Effector CD8-positive, alpha-beta T cell (primary cell): ENCODE results near the gene CRYL1.
"Not testable (repeated sequence)": the region's sequence is repeated elsewhere in the genome, so short reads cannot be mapped to it uniquely, and the experiment has no call there.

Source experiments
- DNase-seq: peaks from one replicate; lab custom pipeline; 2025; lab: John Stamatoyannopoulos, UW

The CRYL1 gene

DNA sequence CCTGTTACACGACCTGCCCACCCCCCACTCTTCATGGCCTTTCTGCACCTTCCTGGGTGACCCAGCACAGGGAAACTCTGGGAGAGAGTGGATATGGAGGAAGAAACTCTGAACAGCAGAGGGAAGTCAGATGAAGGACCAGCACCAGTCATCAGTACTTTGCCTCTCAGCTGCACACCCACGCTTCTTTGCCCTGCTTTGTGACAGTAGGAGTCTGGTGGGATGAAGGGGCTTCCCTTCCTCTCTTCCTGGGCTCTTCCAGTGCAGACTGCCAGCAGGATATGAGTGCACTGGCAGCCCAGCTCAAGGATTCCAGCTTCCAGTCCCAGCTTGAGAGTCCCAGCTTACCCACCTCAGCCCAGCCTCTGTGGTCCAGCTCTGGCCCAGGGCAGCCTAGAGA is 68.9 kb downstream of the CRYL1 start:
- no peak for DNase-seq

DNA sequence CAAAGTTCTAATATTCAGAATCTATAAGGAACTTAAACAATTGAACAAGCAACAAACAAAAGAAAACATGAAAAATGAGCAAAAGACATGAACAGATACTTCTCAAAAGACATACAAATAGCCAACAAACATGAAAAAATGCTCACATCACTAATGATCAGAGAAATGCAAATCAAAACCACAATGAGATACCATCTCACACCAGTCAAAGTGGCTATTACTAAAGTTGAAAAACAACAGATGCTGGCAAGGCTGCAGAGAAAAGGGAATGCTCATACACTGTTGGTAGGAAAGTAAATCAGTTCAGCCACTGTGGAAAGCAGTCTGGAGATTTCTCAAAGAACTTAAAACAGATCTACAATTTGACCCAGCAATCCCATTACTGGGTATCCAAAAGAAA is 74.3 kb downstream of the CRYL1 start:
- DNase-seq, result no peak

DNA sequence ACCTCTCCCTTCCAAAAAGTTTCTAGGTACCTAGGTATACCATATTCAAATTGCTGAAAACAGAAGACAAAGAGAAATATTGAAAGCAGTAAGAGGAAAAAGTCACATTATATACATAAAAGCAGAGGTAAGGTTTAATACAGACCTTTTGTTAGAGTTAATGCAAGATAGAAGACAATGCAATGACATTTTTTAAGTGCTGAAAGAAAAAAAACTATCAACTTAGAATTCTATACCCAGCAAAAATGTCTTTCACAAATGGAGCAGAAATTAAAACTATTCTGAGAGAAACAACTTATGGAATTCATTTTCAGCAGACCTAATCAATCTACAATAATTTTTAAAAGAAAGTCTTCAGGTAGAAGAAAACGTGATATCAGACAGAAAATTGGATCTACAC is 77.2 kb downstream of the CRYL1 start:
- DNase-seq, result no peak

DNA sequence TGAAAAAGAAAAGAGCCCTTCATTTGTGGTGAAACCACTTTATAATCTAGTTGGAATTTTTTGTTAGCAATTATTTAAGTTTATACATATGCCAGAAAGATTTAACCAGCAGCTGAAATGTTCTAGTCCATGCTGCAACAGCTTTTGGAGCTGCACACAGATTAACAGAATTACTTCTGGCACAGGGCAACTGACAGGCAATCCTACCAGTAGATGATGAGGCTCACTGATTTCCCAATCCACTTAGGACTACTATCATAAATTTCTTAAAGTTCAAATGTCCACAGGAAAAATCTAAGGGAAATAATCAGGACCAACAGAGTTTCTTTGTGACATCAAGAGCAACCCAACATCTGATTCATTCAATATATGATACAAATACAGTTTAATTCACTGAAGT is 78.8 kb downstream of the CRYL1 start:
- DNase-seq, result no peak

DNA sequence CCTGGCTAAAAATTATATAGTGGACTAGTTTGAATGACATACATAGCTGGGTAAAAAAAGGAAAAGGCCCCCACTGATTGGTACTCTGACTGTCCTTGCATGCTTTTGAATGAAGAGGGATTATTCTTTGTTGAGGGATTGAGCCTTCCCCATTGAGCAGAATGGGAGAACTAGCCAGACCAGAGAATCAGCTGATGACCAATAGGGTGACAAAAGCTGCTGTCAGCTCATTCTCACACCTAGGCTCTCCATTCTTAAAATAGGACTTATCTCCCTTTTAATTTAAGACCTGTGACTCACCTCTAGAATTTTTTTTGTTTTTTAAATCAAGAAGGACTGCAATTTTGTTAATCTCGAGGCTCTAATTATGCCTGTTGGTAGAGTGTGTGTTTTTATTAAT is 79.3 kb downstream of the CRYL1 start:
- no peak for DNase-seq

DNA sequence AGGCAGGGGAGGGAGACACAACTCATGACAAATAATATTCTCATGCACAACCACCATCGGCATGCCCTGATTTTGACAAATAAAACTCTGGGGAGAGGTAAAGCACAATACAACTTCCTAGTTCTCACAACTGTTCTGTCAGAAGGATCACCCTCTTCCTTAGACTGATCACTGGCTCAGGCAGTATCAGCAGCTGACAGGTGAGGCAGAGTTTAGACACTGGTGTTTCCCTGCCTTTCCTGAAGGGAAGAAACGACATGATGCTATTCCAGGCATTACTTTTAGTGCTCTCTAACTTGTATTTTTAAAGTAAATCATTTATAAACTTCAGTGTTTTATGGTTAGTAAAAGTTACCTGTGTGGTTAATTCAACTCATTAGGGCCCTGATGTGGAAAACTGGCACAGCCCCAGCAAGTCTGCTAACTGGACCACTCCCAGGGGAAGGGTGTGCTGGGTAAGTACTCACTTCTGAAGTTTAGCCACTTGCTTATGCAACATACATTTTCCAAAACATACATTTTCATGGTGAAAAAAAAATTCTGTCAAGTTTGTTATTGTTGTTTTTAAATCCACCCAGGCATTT is 82.8 kb downstream of the CRYL1 start:
- DNase-seq, result no peak

DNA sequence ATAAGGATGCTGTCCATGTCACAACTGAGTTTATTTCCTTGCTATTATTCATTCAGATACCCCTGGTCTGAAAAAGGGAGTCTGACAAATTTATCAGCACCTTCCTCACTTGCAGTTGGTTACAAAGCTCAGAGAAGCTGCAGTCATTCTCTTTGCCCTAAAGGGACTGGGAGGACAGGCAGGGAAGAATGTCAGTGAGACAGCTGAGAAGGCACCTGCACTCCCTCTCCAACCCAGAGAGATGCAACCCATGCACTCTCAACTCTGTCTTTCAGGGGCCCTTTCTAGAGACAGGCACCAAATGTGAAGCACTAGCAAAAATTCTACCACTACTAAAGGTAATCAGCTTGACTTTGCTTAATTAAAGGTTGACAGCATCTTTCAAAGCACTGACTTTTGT is 83.3 kb downstream of the CRYL1 start:
- DNase-seq, result no peak

DNA sequence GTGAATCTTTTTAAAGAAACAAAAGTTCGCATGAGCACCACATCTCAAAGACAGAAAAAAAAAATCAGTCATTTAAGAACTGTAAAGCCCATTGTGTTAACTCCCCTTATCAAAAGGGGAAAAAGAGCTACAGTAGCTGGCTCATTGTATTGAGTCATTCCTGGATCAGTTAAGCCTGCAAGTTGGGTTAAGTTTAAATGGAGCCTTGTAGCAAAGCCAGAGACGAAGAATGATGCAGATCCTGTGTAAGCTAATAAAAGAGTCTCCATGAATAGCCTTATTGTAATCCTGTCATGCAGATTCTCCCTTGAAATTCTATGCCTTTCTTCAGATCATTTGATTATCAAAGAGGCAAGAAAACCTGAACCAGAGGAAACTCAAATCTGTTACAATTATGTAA is 83.8 kb downstream of the CRYL1 start:
- no peak for DNase-seq

DNA sequence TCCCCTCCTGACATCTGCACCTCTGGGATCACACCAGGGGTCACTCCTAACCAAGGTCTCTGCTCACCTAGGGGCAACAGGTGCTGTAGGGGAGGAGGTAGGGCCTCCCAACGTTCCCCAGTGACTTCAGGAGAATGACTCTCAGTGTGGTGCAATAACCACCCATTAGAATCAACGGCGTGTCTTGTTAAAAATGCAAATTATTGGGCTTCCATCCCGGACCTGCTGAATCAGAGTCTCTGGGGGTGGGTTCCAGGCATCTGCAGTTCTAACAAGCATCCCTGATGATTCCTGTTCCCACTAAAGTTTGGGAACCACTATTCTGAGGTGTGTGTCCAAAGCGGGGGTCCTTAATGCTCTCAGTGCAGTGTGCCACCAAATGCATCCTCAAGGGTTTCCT is 84.6 kb downstream of the CRYL1 start:
- no peak for DNase-seq

DNA sequence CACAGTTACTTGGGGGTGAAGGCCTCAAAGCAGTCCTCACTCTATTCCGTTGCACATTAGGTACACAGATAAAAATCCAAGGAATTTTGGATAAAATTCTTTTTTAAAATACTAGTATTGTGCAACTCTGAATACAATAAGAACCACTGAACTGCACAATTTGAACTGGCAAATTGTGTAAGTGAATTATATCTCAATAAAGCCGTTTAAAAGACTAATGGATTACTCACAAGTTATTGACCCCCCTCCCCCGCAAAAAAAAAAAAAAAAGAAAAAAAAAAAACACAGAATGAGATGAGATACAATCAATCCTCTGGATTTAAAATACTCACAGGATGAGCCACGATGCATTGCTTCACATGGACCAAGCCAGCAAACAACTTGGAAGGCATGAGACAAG is 86.4 kb downstream of the CRYL1 start:
- no peak for DNase-seq

DNA sequence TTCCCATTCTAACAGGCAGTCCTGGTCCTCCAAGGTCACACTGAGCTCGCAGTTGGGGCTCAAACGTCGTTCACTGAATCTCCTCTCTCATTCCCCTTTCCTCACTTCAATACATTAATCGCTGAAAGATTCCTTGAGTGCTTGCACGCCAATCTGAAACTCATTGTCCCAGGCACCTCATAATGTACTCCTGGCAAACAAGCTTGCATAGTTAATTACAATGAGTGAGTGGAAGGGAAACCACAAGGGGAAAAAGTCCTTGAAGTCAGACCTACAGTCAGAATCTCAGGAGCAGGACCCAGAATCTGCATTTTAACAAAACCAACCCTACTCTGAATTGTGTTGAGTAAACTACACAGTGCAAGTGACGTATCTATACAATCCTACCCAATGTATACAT is 86.9 kb downstream of the CRYL1 start:
- DNase-seq, result no peak

DNA sequence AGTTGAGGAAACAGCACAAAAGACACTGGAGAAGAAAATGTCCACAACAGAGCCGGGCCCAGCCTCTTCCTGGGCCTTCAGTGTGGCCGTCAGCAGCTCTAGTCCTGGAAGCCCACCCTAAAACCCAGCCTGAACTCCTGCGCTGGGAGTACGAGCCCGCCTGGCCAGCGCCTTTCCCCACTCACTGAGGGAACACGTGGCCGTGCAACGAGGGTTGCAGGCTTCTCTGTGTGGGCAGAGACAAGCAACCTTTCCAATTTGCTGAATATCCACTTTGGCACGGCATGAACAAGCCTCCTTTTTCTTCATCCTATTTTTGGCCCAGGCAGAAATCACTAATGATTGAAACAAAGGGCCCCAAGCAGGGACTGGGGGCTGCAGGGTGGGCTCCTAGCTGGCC is 89.2 kb downstream of the CRYL1 start:
- no peak for DNase-seq

DNA sequence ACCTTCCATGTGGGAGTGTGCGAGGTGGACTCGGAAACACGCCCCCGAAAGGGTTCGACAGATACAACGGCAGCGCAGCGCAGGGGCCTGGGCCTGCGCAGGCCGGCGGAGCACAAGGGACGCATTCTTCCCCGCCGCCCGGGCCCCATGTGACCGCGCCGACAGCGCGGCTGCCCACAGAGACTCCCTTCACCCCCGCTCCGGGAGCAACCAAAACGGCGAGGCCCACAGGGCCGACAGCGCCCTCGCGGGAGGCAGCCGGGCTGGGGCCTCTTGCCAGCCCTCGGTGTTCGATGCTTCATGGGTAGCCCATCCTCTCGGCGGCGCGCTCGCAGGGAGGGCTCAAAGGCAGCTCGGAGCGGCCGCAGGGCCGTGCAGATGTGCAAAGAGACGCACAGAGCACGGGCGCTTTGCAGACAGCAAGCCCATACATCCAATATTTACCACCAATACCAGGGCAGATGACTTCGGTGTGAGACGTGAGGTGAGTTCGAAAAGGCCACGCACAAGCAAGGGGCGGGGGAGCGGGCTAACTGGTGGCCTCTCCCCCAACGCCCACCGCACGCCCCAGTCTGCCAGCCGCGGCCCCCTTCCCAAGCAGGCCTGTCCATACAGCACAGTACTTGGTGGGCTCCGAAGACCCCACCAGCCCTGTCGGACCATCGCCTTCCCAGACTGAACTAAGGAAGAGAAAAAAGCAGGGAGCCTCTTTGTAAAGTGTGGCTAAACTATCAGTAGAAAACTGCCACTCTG is 89.9 kb downstream of the CRYL1 start:
- no peak for DNase-seq

DNA sequence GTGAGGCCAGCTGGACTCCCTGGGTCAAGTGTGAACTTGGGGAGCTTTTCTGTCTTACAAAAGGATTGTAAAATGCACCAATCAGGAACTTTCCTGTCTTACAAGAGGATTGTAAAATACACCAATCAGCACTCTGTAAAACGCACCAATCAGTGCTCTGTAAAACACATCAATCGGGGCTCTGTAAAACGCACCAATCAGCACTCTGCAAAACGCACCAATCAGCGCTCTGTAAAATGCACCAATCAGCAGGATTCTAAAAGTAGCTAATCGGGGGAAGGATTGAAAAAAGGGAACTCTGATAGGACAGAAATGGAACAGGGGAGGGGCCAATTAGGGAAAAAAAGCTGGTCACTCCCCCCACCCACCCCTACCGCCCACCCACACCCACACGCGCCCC is 91.4 kb downstream of the CRYL1 start:
- not testable (repeated sequence) for DNase-seq

DNA sequence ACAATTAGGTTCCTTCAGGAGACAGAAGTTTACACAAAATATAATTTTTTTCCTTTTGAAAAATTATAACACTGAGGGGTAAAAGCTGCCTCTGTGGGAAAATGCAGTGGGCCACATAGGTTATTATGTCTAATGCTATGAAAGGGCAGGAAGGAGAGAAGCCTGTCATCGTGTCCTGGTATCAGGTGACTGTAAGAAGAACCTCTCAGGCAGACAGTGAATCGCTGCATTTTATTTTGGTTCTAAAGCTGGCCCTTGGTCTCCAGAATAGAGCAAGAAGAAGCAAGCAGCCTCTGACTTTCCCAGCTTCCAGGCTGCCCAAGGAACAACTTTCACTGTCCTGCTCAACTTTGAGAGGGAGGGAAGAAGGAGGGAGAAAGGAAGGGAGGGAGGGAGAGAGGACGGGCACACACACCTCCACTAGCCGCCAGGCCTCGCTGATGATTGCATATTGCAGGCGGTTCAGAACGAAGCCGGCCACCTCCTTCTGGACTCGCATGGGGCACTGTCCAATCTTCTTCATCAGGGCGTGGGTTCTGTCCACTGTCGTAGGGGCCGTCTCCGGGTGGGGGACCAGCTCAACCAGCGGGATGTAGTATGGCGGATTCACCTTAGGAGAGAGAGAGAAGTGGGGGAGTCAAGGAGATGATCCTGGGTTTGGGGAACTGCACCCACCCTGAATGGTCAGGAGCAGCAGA is 93.8 kb downstream of the CRYL1 start:
- no peak for DNase-seq

DNA sequence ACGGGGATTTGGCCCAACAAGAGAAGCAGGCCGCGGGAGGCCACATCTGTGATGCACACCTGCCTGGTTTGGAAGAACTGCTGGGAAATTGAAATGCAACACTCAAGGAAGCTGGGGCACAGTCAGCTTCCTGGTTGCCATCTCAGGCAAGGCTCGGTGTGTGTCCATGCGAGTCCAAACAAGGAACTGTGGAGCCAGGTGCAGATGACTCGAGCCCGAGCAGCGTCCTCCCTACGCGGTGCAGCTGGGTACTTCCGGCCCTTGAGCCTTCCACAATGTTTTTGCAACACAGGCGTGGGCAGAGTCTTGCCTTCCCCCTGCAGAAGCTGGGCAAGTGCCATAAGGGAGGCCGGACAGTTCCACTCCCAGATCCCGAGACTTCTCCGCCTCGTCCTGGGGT is 94.6 kb downstream of the CRYL1 start:
- no peak for DNase-seq

DNA sequence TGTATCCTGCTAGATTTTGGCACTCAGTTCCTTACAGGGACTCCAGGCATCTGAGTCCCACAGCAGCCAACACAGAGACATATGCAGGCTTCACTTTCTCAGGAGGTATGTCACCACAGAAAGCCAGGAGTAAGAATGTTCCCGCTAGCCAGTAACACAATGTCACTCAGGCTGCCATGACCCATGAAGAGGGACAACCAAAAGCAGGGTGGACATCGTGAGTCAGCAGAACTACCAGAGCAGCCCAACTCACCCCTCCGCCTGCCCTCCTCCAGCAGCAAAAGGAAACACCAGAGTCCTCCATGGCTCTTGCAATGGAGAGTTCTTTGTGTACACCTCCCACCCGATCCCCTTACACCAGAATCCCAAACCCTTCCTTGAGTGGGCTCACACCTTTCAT is 95.4 kb downstream of the CRYL1 start:
- no peak for DNase-seq

DNA sequence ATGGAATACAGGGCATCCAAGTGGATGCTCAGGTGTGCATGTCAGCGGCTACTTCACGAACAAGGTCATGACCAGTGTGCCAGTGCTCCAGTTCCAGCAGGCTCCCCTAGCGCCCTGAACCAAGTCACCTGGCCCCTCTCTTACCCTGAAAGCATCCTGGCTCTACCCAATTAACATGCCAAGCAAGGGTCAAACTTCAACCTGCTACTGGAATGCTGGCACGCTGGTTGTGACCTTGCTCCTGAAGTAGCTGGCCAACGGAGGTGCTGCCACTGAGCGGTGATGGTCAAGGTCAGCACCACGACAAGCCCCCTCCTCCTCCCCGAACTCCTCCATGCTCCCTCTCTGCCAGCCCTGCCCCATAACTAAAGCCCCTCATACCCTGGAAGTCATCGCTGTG is 96.0 kb downstream of the CRYL1 start:
- DNase-seq, result no peak

DNA sequence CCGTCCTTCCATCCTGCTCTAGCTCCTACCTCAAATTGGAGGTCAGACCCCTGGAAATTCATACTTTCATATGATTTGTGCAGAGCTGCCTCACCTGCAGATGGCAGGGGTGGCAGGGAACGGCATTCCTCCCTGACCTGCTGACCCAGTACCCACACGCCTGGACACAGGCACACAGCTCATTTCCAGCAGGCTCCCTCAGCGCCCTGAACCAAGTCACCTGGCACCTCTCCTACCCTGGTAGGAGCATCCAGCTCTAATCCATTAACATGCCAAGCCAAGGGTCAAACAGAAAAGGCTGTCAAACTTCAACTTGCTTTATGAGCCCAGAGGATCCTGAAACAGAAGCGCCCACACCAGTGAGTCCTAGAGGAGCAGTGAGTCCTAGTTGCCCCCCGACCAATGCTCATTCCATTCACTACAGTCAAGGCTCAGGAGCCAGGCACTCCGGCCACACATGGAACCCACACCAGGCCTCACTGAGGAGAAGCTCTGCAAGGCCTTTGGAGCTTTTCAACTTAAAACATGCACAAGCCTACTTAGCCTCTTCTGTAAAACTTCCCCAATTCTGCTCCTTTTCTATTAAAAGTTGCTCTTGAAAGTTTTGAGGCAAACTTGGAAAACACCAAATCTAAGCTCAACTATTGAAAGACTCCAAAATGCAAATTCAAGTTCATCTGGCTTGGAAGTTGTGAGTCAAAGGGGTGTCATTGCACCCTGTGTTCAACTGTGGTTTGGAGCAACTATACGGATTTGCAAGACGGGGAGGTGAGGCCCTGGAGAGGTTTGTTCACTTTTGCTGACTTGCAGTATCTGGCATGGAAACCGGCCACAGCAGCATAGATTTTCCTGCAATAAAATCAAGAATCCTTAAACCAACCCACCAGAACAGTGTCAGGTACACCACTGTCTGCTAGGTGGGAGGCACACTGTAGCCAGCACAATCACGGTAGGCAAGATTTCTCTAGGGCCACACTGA is 96.7 kb downstream of the CRYL1 start:
- DNase-seq, result no peak

DNA sequence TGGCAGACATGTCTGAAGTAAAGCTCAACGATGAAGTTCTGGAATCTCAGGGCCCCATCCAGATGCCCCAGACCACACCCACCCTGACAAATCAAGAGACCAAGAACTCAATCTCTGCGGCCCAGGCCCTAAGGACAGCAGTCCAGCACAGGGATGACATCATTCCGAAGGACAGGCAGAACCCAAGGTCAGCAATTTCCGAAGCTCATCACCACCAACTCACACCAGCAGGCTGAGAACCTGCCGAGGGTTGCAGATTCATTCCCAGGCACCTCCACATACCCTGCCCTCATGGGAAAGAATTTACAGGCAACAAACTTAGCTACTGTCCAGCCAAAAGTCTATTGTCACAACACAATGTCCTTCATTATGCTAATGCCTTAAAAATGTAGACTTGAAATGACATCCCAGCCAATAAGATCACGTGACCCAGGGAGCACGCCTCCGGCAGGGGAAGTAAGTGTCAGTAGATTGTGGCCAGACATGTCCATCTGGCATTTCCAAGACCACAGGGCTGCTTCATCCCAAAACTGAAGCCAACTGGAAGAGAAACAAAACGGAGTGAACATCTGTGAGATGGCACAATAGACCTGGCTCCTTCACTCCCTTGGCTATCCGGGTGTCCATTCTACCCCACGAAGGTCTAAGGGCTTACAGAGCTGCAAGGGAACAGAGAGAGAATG is 98.8 kb downstream of the CRYL1 start:
- DNase-seq, result no peak

DNA sequence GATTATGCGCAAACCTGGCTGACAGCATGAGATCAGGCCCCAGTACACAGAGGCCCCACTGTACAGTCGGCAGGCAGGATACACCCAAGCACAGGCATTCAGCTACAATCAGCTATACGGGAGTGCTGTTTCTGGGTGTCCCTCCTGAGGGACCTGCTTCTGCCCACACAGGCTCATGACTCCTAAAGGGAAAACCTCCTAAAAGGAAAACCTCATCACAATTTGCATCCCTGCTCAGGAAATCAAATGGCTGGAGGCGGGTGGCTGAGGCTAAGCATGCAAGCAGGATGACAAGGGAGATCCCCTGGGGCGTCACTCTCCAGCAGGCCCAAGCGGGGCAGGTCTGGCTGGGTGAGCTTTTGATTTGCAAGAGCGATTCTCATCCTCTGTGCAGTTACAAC is 99.8 kb downstream of the CRYL1 start:
- DNase-seq, result no peak

DNA sequence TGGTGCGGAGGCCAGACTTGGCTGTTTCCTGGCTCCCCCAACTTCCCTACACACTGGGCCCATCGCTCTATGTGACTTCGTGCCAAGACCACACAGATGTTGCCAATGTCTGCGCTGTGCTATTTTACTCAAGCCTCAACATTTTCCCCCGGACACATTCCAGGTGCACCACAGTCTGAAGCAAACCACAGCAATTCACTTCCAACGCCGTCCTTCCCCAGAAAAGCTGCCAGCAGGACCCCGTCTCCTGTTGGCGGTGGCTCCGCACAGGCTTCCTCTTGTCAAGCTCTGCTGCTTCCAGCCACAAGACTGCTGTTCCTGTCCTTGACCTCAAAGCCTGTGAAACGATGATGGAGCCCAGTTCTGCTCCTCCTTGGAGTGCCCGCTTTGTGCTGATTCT is 100.7 kb downstream of the CRYL1 start:
- DNase-seq, result no peak
